ENCODE measurements around the gene WASL.

The WASL gene

DNA sequence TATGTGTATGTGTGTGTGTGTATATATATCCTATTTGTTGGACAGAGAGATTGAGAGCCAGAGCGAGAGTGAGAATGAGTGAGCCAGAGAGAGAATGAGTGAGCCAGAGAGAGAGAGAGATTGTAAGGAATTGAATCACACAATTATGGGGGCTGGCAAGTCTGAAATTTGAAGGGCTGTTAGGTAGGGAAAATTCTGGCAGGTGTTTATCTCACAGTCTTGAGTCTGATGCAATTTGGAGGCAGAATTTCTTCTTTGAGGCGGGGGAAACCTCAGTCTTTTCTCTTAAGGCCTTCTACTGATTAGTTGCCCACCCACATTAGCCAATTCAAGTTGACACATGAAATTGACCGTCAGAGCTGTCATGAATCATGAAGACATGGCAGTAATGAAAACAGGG is 41.0 kb upstream of the WASL start:
- TF ChIP-seq CTCF (IDR thresholded peaks at IDR 0.05; ENCODE audit: low read depth, low read length), result no peak
- no peak overlapping the region for H3K4me3 ChIP-seq (ENCODE audit: low read depth, low read length)
- in situ Hi-C loops (cut with HindIII; ENCODE audit: low sequenced_read_pairs), result no loop called here
- no peak for DNase-seq (ENCODE audit: low read depth, low spot score)

GRCh38 chr7:123789206-123789784 is 40.5 kb upstream of the WASL start:
- H3K4me3 ChIP-seq (ENCODE audit: low read depth, low read length), result no peak overlapping the region
- in situ Hi-C loops (cut with HindIII; ENCODE audit: low sequenced_read_pairs), result no loop called here
- DNase-seq (ENCODE audit: low read depth, low spot score), result no peak
- no peak for TF ChIP-seq CTCF (IDR thresholded peaks at IDR 0.05; ENCODE audit: low read depth, low read length)

GRCh38 chr7:123788584-123788983 is 39.8 kb upstream of the WASL start:
- in situ Hi-C loops (cut with HindIII; ENCODE audit: low sequenced_read_pairs), result no loop called here
- TF ChIP-seq CTCF (IDR thresholded peaks at IDR 0.05; ENCODE audit: low read depth, low read length), result no peak
- DNase-seq (ENCODE audit: low read depth, low spot score), result no peak
- no peak overlapping the region for H3K4me3 ChIP-seq (ENCODE audit: low read depth, low read length)

DNA sequence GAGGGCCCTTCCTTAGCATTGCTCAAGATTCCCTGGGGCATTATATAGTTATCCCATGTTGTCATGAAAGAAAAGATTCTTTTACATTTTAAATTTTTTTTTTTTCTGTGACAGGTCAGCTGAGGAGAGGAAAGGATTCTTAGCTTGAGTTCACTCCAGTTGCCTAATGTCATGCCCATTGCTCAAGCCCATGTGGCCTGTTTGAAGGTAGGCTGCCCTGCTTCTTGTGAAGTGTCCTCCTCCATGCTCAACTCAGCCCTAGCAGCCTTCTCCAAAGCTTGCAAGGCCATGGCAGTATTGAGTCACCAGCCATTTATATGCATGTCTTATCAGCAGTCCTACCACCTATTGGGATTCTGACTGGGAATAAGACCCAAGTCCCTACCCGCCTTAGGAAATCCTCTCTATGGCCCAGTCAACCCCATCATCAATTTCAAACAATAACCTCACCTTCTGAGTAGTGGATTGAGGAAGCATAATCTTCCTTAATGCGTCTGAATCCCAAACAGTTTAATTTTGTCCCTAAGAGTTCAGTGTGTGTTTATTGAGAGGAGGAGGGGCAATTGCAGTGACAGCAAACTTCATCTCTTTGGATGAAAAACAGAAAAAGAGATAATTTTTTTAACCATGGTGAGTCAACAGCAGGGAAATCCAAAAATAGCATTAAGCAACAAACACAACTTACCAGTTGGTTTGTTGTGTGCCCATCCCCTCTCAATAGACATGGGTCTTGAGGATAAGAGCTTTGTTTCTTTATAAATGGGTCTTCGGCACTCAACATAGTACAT is 38.6 kb upstream of the WASL start:
- TF ChIP-seq CTCF (IDR thresholded peaks at IDR 0.05; ENCODE audit: low read depth, low read length), result no peak
- H3K4me3 ChIP-seq (ENCODE audit: low read depth, low read length), result no peak overlapping the region
- DNase-seq (ENCODE audit: low read depth, low spot score), result no peak
- in situ Hi-C loops (cut with HindIII; ENCODE audit: low sequenced_read_pairs), result no loop called here

GRCh38 chr7:123784263-123784662 is 35.5 kb upstream of the WASL start:
- no peak for TF ChIP-seq CTCF (IDR thresholded peaks at IDR 0.05; ENCODE audit: low read depth, low read length)
- no peak for DNase-seq (ENCODE audit: low read depth, low spot score)
- in situ Hi-C loops (cut with HindIII; ENCODE audit: low sequenced_read_pairs), result no loop called here
- no peak overlapping the region for H3K4me3 ChIP-seq (ENCODE audit: low read depth, low read length)

- in situ Hi-C loops (cut with HindIII; ENCODE audit: low sequenced_read_pairs), result no loop called here
- no peak overlapping the region for H3K4me3 ChIP-seq (ENCODE audit: low read depth, low read length)
- no peak for TF ChIP-seq CTCF (IDR thresholded peaks at IDR 0.05; ENCODE audit: low read depth, low read length)
- DNase-seq (ENCODE audit: low read depth, low spot score), result no peak
Observed at GRCh38 chr7:123783820-123784219, 35.0 kb upstream of the WASL start.
